ENCODE results near the gene MED13.
A peak's percentile ranks its signal among the peaks of the same experiment; 100 is the strongest.
"Not testable (repeated sequence)": the region's sequence is repeated elsewhere in the genome, so short reads cannot be mapped to it uniquely, and the experiment has no call there.

Gene MED13

GRCh38 chr17:61996916-61997605 lies 68.0 kb downstream of the MED13 start:
- DNase-seq: no peak

GRCh38 chr17:61989509-61989908 lies 75.6 kb downstream of the MED13 start:
- no peak for DNase-seq

- DNase-seq: no peak
These were observed 78.2 kb downstream of the MED13 start for GRCh38 chr17:61986898-61987297.

GRCh38 chr17:61984821-61985220 lies 80.3 kb downstream of the MED13 start:
- no peak for DNase-seq

- DNase-seq: no peak
These were observed 83.8 kb downstream of the MED13 start for GRCh38 chr17:61981323-61981722.

GRCh38 chr17:61980535-61980934 lies 84.5 kb downstream of the MED13 start:
- DNase-seq: no peak

- no peak for DNase-seq
These were observed 91.0 kb downstream of the MED13 start for GRCh38 chr17:61974115-61974514.

GRCh38 chr17:61972311-61972710 lies 92.8 kb downstream of the MED13 start:
- no peak for DNase-seq

- DNase-seq: no peak
These were observed 95.0 kb downstream of the MED13 start for GRCh38 chr17:61970030-61970429.

- no peak for DNase-seq
These were observed 96.3 kb downstream of the MED13 start for GRCh38 chr17:61968757-61969156.

- DNase-seq: no peak
These were observed 97.3 kb downstream of the MED13 start for GRCh38 chr17:61967729-61968128.

GRCh38 chr17:61966191-61966590 lies 98.9 kb downstream of the MED13 start:
- no peak for DNase-seq

GRCh38 chr17:61955619-61956018 lies 109.5 kb downstream of the MED13 start:
- DNase-seq: no peak

GRCh38 chr17:61947367-61948078 lies 117.6 kb downstream of the MED13 start:
- DNase-seq: no peak

GRCh38 chr17:61946359-61946758 lies 118.7 kb downstream of the MED13 start:
- DNase-seq: no peak

- no peak for DNase-seq
These were observed 122.0 kb downstream of the MED13 start for GRCh38 chr17:61943117-61943516.

GRCh38 chr17:61942085-61942484 lies 123.0 kb downstream of the MED13 start:
- no peak for DNase-seq

GRCh38 chr17:61928101-61928436 lies 137.0 kb downstream of the MED13 start:
- DNase-seq: no peak

GRCh38 chr17:61927208-61928100 lies 137.6 kb downstream of the MED13 start, which contains the start of gene INTS2:
Gene INTS2 (minus strand): TSS chr17:61927982. CDS start chr17:61926644, 1,338 bp downstream.
- peak; percentile 86 for DNase-seq

- DNase-seq: no peak
These were observed 138.3 kb downstream of the MED13 start for GRCh38 chr17:61926826-61927207.

- not testable (repeated sequence) for DNase-seq
These were observed 149.9 kb downstream of the MED13 start for GRCh38 chr17:61915162-61915561.

- no peak for DNase-seq
These were observed 156.6 kb downstream of the MED13 start for GRCh38 chr17:61908292-61909037.

- DNase-seq: no peak
These were observed 157.7 kb downstream of the MED13 start for GRCh38 chr17:61907361-61907760.

Data from SHP77 (cell line).